Osteocyte (in vitro differentiated cells): ENCODE results near the gene TLR6. TPM values are rescaled to one million over a fixed set of nuclear protein-coding genes. Genes with fewer than 3 reads are reported as not detected.

Experiments used
- DNase-seq: peaks from one replicate; pipeline ENCODE4 v3.0.0; 2021; ENCODE audit warnings: mixed read lengths; ENCODE audit not compliant: unreplicated experiment; ENCODE audit errors: extremely low spot score
- H3K27ac Mint-ChIP-seq: one replicate; pipeline ENCODE4 v1.8.0; 2021; ENCODE audit warnings: mild to moderate bottlenecking, mixed read lengths; ENCODE audit not compliant: unreplicated experiment
- H3K27me3 Mint-ChIP-seq: one replicate; pipeline ENCODE4 v1.8.0; 2021; ENCODE audit warnings: mixed read lengths; ENCODE audit not compliant: unreplicated experiment
- H3K36me3 Mint-ChIP-seq: one replicate; pipeline ENCODE4 v1.8.0; 2021; ENCODE audit warnings: mixed read lengths; ENCODE audit not compliant: unreplicated experiment
- H3K4me1 Mint-ChIP-seq: one replicate; pipeline ENCODE4 v1.8.0; 2021; ENCODE audit warnings: mixed read lengths; ENCODE audit not compliant: unreplicated experiment
- H3K4me3 Mint-ChIP-seq: one replicate; pipeline ENCODE4 v1.8.0; 2021; ENCODE audit warnings: mild to moderate bottlenecking, moderate library complexity, mixed read lengths; ENCODE audit not compliant: unreplicated experiment
- H3K9me3 Mint-ChIP-seq: one replicate; pipeline ENCODE4 v1.8.0; 2021; ENCODE audit warnings: mixed read lengths; ENCODE audit not compliant: unreplicated experiment
- CTCF ChIP-seq: fragments of 200-600 bp; sonication (generic); IDR thresholded peaks from 2 replicates; pipeline ENCODE4 v1.5.0; 2021; ENCODE audit warnings: antibody characterized with exemption, mild to moderate bottlenecking, moderate library complexity
- microRNA-seq: library from miRNA; unstranded; fragments of <30 nt; microRNA quantifications from one replicate; pipeline ENCODE4 v1.1.0, GENCODE V29; 2020; ENCODE audit not compliant: unreplicated experiment
- total RNA-seq: library from RNA; stranded (reverse); gene quantifications from 2 replicates; pipeline ENCODE4 v1.2.1, GENCODE V29; 2021

TLR6 gene
- total RNA-seq, 1 donor from 2014 or later, result 2.5 TPM

- Mint-ChIP-seq H3K27ac (no peak overlapping the region), H3K27me3 (no peaks in the 10 kb centered on the region), H3K4me3 (no peak overlapping the region), H3K4me1 (no peaks in the 10 kb centered on the region), H3K36me3 (no peaks in the 10 kb centered on the region), H3K9me3 (peaks cover 7% of the 10 kb centered on the region)
- no peak for TF ChIP-seq CTCF
- DNase-seq, result no peak
These were observed 81.3 kb downstream of the TLR6 start for GRCh38 chr4:38775326-38775725.

GRCh38 chr4:38774181-38774955, 82.2 kb downstream of the TLR6 start:
- peaks cover 4% of the 10 kb centered on the region for H3K4me1 Mint-ChIP-seq
- H3K36me3 Mint-ChIP-seq, result no peaks in the 10 kb centered on the region
- H3K4me3 Mint-ChIP-seq, result no peak overlapping the region
- no peak overlapping the region for H3K27ac Mint-ChIP-seq
- H3K27me3 Mint-ChIP-seq, result no peaks in the 10 kb centered on the region
- no peak for TF ChIP-seq CTCF
- DNase-seq, result no peak
- H3K9me3 Mint-ChIP-seq, result peaks cover 7% of the 10 kb centered on the region

Small RNA genes within 50 kb of the gene (microRNA-seq; reads per million reads assigned to microRNA genes)
- gene MIR574, result 1,361 reads per million, percentile 81 among the genes with 10 or more reads in this experiment

Other genes starting within 250 kb of the TLR6 start
- gene KLF3, start 192.6 kb downstream of the TLR6 start, total RNA-seq, result 42.4 and 43.7 TPM in 2 replicates
- not detected in 2 replicates for gene TLR10, start 73.8 kb downstream of the TLR6 start, total RNA-seq
- 0.42 and 0.48 TPM in 2 replicates for gene TLR1, start 52.0 kb downstream of the TLR6 start, total RNA-seq
- gene FAM114A1, start 11.0 kb upstream of the TLR6 start, total RNA-seq, result 120 and 139 TPM in 2 replicates
- not detected in 2 replicates for gene TMEM156, start 175.6 kb upstream of the TLR6 start, total RNA-seq
- 128 and 145 TPM in 2 replicates for gene KLHL5, start 205.4 kb upstream of the TLR6 start, total RNA-seq